Endothelial cell of umbilical vein (primary cell): ENCODE measurements around the gene KCNJ15. TPM values are rescaled to one million over a fixed set of nuclear protein-coding genes. Genes with fewer than 3 reads are reported as not detected.

Experiments used
- BruUV-seq: library from RNA; stranded (reverse); fragments of 400-500 nt; replicated peaks from 2 replicates; lab custom pipeline; 2021; lab: Mats Ljungman, UMichigan
- CTCF ChIA-PET: fragments of 300-600, 350-600 bp; sonication (Branson Sonifier 250); formaldehyde crosslinking; loops from one replicate; lab custom pipeline; 2021; ENCODE audit warnings: antibody characterized with exemption, inconsistent platforms; lab: Charles Lee
- POLR2A ChIA-PET: fragments of 300-600, 350-600 bp; sonication (Branson Sonifier 250); formaldehyde crosslinking; loops from one replicate; lab custom pipeline; 2021; ENCODE audit warnings: antibody characterized with exemption, inconsistent platforms; lab: Charles Lee
- DNase-seq: peaks from one replicate; pipeline ENCODE4 v3.0.0-alpha.2; 2011; ENCODE audit warnings: low read depth, low spot score
- FAIRE-seq: peaks from 2 replicates; lab custom pipeline; 2011; peaks lifted over from hg19 to GRCh38; lab: Jason Lieb, UNC
- H2AFZ ChIP-seq: 2 replicates; pipeline ENCODE4 v1.6.0; 2012; ENCODE audit warnings: low read depth, low read length, control low read depth, inconsistent platforms
- H3K27ac ChIP-seq: 2 replicates; pipeline ENCODE4 v1.5.1; 2011; ENCODE audit warnings: low read depth, mild to moderate bottlenecking, control low read depth, low read length, moderate library complexity; ENCODE audit not compliant: insufficient read depth
- H3K27me3 ChIP-seq, 2 experiments: 2 replicates each; pipeline versions ENCODE4 v1.6.0 to v1.6.1; 2011; ENCODE audit warnings: low read length in 2 of 2, mixed read lengths in 1 of 2; ENCODE audit not compliant: control insufficient read depth in 2 of 2, insufficient read depth in 2 of 2
- H3K36me3 ChIP-seq, 2 experiments: 2 replicates in 1 of 2; 3 replicates in 1 of 2; pipeline ENCODE4 v1.5.1; 2011; ENCODE audit warnings: low read length in 2 of 2, mild to moderate bottlenecking in 1 of 2, moderate library complexity in 1 of 2; ENCODE audit not compliant: control insufficient read depth in 2 of 2, insufficient read depth in 2 of 2; ENCODE audit errors: extremely low read depth in 1 of 2
- H3K4me1 ChIP-seq: 3 replicates; pipeline ENCODE4 v1.5.1; 2011; ENCODE audit warnings: mild to moderate bottlenecking, low read length; ENCODE audit not compliant: control insufficient read depth, insufficient read depth; ENCODE audit errors: extremely low read depth
- H3K4me2 ChIP-seq: 2 replicates; pipeline ENCODE4 v1.6.1; 2011; ENCODE audit warnings: low read length, control low read depth, mixed read lengths; ENCODE audit not compliant: insufficient read depth
- H3K4me3 ChIP-seq, 3 experiments: fragments of 200-600 bp in 1 of 3; sonication (generic), shearing (Covaris generic) in 1 of 3; replicated peaks in 1 of 3; 2 replicates each; pipeline ENCODE4 v1.5.1; 2011 to 2016; ENCODE audit warnings: control low read depth in 3 of 3, low read length in 3 of 3, mild to moderate bottlenecking in 2 of 3, inconsistent platforms in 1 of 3, low read depth in 1 of 3, moderate library complexity in 1 of 3; ENCODE audit not compliant: insufficient read depth in 1 of 3
- H3K79me2 ChIP-seq: 2 replicates; pipeline ENCODE4 v1.6.0; 2012; ENCODE audit warnings: low read length, inconsistent platforms; ENCODE audit not compliant: control insufficient read depth, insufficient read depth
- H3K9ac ChIP-seq: replicated peaks from 2 replicates; pipeline ENCODE3; 2011; ENCODE audit warnings: low read length, control low read depth; ENCODE audit not compliant: insufficient read depth; ENCODE audit errors: extremely low read depth
- H3K9me1 ChIP-seq: replicated peaks from 3 replicates; pipeline ENCODE4 v1.6.0; 2011; ENCODE audit warnings: mild to moderate bottlenecking, low read length; ENCODE audit not compliant: control insufficient read depth, insufficient read depth; ENCODE audit errors: extremely low read depth
- H3K9me3 ChIP-seq: replicated peaks from 2 replicates; pipeline ENCODE4 v1.5.1; 2012; ENCODE audit warnings: low read length, inconsistent platforms; ENCODE audit not compliant: control insufficient read depth, insufficient read depth
- H4K20me1 ChIP-seq: replicated peaks from 2 replicates; pipeline ENCODE3; 2011; ENCODE audit warnings: mild to moderate bottlenecking, low read length; ENCODE audit not compliant: control insufficient read depth, insufficient read depth; ENCODE audit errors: extremely low read depth
- EZH2 ChIP-seq: IDR thresholded peaks from 2 replicates; pipeline ENCODE4 v1.6.1; 2012; ENCODE audit warnings: borderline replicate concordance, low read depth, mild to moderate bottlenecking, moderate library complexity, low read length, inconsistent platforms; ENCODE audit not compliant: severe bottlenecking
- FOS ChIP-seq: IDR thresholded peaks from 2 replicates; pipeline ENCODE4 v1.6.1; 2011; ENCODE audit warnings: mild to moderate bottlenecking, low read length, moderate library complexity, borderline replicate concordance; ENCODE audit not compliant: insufficient read depth
- GATA2 ChIP-seq: IDR thresholded peaks from 2 replicates; pipeline ENCODE4 v1.7.0; 2011; ENCODE audit warnings: low read depth, mild to moderate bottlenecking, moderate library complexity, mixed read lengths, low read length; ENCODE audit not compliant: insufficient read length, insufficient read depth
- JUN ChIP-seq: IDR thresholded peaks from 2 replicates; pipeline ENCODE4 v1.6.1; 2011; ENCODE audit warnings: borderline replicate concordance, low read depth; ENCODE audit not compliant: insufficient read length, insufficient read depth
- MYC ChIP-seq: IDR thresholded peaks from one replicate; pipeline ENCODE4 v1.6.1; 2011; ENCODE audit warnings: mild to moderate bottlenecking, low read depth, low read length
- POLR2A ChIP-seq: IDR thresholded peaks from 2 replicates; pipeline ENCODE4 v1.6.1; 2012; ENCODE audit warnings: low read depth, mild to moderate bottlenecking, control low read depth, low read length
- POLR2AphosphoS5 ChIP-seq: IDR thresholded peaks from 2 replicates; pipeline ENCODE4 v1.6.1; 2012; ENCODE audit warnings: low read depth, mild to moderate bottlenecking, control low read depth, low read length, moderate library complexity; ENCODE audit not compliant: insufficient read depth
- dilution Hi-C: fragments of 300-500 bp; cut with MboI; formaldehyde crosslinking; loops from one replicate; pipeline ENCODE4 v1.15.0; 2019; ENCODE audit warnings: low sequenced_read_pairs; ENCODE audit not compliant: extremely low pct_ligation_motif_present
- intact Hi-C: fragments of 100-400 bp; cut with micrococcal nuclease; formaldehyde crosslinking; loops from one replicate; pipeline ENCODE4 v1.10.0; 2022
- polyA plus RNA-seq, 4 experiments: library from polyadenylated mRNA; depleted of rRNA in 3 of 4; stranded (reverse) in 3 of 4; unstranded in 1 of 4; fragments of >200 nt; gene quantifications; 2 replicates each; pipeline versions ENCODE4 v1.2.1 to v1.2.3, GENCODE V29; 2011 to 2012; ENCODE audit warnings: missing spikeins in 1 of 4
- total RNA-seq: library from RNA; stranded (reverse); gene quantifications from 2 replicates; pipeline ENCODE4 v1.2.3, GENCODE V29; 2021
- TF ChIP-seq, protein P1 (sequence below), 2 donors: IDR thresholded peaks; 1 replicate in 1 of 2; 2 replicates in 1 of 2; pipeline ENCODE4 v1.5.1; 2011; ENCODE audit warnings: low read length in 2 of 2, mild to moderate bottlenecking in 2 of 2, moderate library complexity in 2 of 2, control low read depth in 1 of 2, inconsistent platforms in 1 of 2, low read depth in 1 of 2; ENCODE audit not compliant: insufficient read depth in 1 of 2; ENCODE audit errors: extremely low read depth in 1 of 2
- TF ChIP-seq, protein P2 (sequence below): IDR thresholded peaks from 2 replicates; pipeline ENCODE4 v1.6.1; 2011; ENCODE audit not compliant: insufficient read depth, insufficient read length

KCNJ15 gene
- total and polyA plus RNA-seq, 2 donors (not counting 3 experiments of a cell fraction or from before 2014, with no cell fraction given), result 1.4 to 1.5 TPM

DNA sequence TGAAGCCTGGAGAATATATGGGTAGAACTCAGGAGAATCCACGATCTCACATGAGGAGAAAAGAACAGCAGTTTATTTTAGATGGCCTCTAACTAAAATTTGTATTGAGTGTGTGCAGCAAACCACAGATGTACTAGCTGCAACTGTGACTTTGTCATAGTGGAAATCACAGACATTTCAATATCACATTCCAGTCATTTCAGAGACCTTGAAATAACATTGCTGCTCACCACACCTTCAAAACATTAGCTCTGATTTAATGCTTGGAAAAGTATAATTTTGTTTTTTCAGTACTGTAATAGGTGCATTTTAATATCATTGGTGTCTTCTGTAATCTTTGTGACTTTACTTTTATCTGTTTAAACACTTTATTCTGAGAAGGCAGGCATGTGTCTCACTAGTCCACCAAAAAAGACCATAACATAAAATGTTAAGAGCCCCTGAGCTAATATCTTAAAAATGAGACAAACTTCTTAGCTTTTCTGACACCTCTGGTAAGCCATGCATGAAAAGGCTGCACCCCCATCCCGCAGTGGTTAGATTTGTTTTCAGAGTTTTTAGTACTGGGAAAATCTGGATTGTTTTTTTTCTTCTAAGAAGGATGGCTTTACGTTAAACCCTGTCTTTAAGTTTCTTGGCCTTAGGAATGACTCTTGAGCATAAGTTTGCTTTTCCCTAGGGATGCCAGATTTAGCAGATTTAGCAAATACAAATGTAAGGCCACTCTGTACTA, 30.1 kb downstream of the KCNJ15 start:
- Histone ChIP-seq H3K27ac (no peak overlapping the region), H3K4me2 (no peak overlapping the region), H4K20me1 (no peaks in the 10 kb centered on the region), H3K4me1 (peaks cover 6% of the 10 kb centered on the region), H3K79me2 (no peaks in the 10 kb centered on the region), H3K36me3 (no peaks in the 10 kb centered on the region), H3K9me1 (no peaks in the 10 kb centered on the region), H2AFZ (no peak overlapping the region), H3K9ac (no peak overlapping the region), H3K4me3 (no peak overlapping the region), H3K9me3 (no peaks in the 10 kb centered on the region), H3K27me3 (peaks cover 0 to 6% of the 10 kb centered on the region in 2 experiments)
- ChIA-PET CTCF (interaction anchor here (1.4 kb wide), 1 partner anchor 10 kb away, joined by 4 read pairs; no protein-coding TSS in a partner anchor), POLR2A (no interaction called here)
- FAIRE-seq, result no peak
- dilution Hi-C loops, result no loop called here
- intact Hi-C loops, result no loop called here
- no TSS peak for BruUV-seq
- TF ChIP-seq MYC, result no peak
- TF ChIP-seq, protein P1, sequence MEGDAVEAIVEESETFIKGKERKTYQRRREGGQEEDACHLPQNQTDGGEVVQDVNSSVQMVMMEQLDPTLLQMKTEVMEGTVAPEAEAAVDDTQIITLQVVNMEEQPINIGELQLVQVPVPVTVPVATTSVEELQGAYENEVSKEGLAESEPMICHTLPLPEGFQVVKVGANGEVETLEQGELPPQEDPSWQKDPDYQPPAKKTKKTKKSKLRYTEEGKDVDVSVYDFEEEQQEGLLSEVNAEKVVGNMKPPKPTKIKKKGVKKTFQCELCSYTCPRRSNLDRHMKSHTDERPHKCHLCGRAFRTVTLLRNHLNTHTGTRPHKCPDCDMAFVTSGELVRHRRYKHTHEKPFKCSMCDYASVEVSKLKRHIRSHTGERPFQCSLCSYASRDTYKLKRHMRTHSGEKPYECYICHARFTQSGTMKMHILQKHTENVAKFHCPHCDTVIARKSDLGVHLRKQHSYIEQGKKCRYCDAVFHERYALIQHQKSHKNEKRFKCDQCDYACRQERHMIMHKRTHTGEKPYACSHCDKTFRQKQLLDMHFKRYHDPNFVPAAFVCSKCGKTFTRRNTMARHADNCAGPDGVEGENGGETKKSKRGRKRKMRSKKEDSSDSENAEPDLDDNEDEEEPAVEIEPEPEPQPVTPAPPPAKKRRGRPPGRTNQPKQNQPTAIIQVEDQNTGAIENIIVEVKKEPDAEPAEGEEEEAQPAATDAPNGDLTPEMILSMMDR (IDR thresholded peaks at IDR 0.05; ENCODE audit: extremely low read depth in 1 of 2, insufficient read depth in 1 of 2, low read depth in 1 of 2, low read length in 2 of 2), result no peak
- TF ChIP-seq GATA2, result no peak
- no peak for TF ChIP-seq JUN
- TF ChIP-seq, protein P2, sequence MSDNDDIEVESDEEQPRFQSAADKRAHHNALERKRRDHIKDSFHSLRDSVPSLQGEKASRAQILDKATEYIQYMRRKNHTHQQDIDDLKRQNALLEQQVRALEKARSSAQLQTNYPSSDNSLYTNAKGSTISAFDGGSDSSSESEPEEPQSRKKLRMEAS, result no peak
- no peak for TF ChIP-seq POLR2AphosphoS5
- no peak for TF ChIP-seq POLR2A
- no peak for TF ChIP-seq EZH2
- TF ChIP-seq FOS, result no peak
- DNase-seq, result no peak
